ENCODE results near the gene ZNF710. TPM values are rescaled to one million over a fixed set of nuclear protein-coding genes. Genes with fewer than 3 reads are reported as not detected.
A peak's percentile ranks its signal among the peaks of the same experiment; 100 is the strongest.

Gene ZNF710
- total and polyA plus RNA-seq, 12 donors: 4.1 to 59.0 (median 15.5) TPM

GRCh38 chr15:90015294-90015693 is 14.2 kb downstream of the ZNF710 start:
- Histone ChIP-seq H3K27me3 (no peaks in the 10 kb centered on the region), H3K27ac (no peak overlapping the region), H3K4me3 (no peak overlapping the region), H3K36me3 (replicated peaks in 1 of 2) (no peaks in the 10 kb centered on the region), H3K9me3 (replicated peaks in 1 of 3) (peaks cover 0 to 8% (median 0%) of the 10 kb centered on the region in 3 donors), H3K4me1 (replicated peaks in 1 of 2) (peaks cover 0 to 7% of the 10 kb centered on the region in 2 donors)
- TF ChIP-seq, protein P1, sequence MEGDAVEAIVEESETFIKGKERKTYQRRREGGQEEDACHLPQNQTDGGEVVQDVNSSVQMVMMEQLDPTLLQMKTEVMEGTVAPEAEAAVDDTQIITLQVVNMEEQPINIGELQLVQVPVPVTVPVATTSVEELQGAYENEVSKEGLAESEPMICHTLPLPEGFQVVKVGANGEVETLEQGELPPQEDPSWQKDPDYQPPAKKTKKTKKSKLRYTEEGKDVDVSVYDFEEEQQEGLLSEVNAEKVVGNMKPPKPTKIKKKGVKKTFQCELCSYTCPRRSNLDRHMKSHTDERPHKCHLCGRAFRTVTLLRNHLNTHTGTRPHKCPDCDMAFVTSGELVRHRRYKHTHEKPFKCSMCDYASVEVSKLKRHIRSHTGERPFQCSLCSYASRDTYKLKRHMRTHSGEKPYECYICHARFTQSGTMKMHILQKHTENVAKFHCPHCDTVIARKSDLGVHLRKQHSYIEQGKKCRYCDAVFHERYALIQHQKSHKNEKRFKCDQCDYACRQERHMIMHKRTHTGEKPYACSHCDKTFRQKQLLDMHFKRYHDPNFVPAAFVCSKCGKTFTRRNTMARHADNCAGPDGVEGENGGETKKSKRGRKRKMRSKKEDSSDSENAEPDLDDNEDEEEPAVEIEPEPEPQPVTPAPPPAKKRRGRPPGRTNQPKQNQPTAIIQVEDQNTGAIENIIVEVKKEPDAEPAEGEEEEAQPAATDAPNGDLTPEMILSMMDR (IDR thresholded peaks at IDR 0.05): no peak
- TF ChIP-seq POLR2A (IDR thresholded peaks at IDR 0.05): no peak
- WGBS, 4 donors: 84 to 89% (median 85%) methylated on average over 6 of the region's 6 CpGs
- intact Hi-C loops (cut with DNase I): no loop called here
- no peak for DNase-seq

GRCh38 chr15:90015749-90016148 is 14.6 kb downstream of the ZNF710 start:
- no peak overlapping the region for H3K4me3 ChIP-seq
- no peaks in the 10 kb centered on the region for H3K36me3 ChIP-seq (replicated peaks in 1 of 2)
- TF ChIP-seq, protein P1 (IDR thresholded peaks at IDR 0.05): no peak
- no peak for TF ChIP-seq POLR2A (IDR thresholded peaks at IDR 0.05)
- H3K27me3 ChIP-seq: no peaks in the 10 kb centered on the region
- intact Hi-C loops (cut with DNase I): no loop called here
- 85 to 97% (median 92%) methylated on average over 8 of the region's 8 CpGs for WGBS, 4 donors
- H3K4me1 ChIP-seq (replicated peaks in 1 of 2): peaks cover 0 to 12% of the 10 kb centered on the region in 2 donors
- H3K9me3 ChIP-seq (replicated peaks in 1 of 3): peaks cover 0 to 8% (median 0%) of the 10 kb centered on the region in 3 donors
- peak in 1 of 7 donors; percentile 46 for DNase-seq
- no peak overlapping the region for H3K27ac ChIP-seq

GRCh38 chr15:90016721-90017120 is 15.6 kb downstream of the ZNF710 start:
- Histone ChIP-seq H3K9me3 (replicated peaks in 1 of 3) (peaks cover 0 to 4% (median 0%) of the 10 kb centered on the region in 3 donors), H3K27me3 (no peaks in the 10 kb centered on the region), H3K27ac (no peak overlapping the region), H3K36me3 (replicated peaks in 1 of 2) (no peaks in the 10 kb centered on the region), H3K4me1 (replicated peaks in 1 of 2) (peaks cover 0 to 16% of the 10 kb centered on the region in 2 donors), H3K4me3 (no peak overlapping the region)
- intact Hi-C loops (cut with DNase I): no loop called here
- TF ChIP-seq POLR2A (IDR thresholded peaks at IDR 0.05): no peak
- TF ChIP-seq, protein P1 (IDR thresholded peaks at IDR 0.05): no peak
- WGBS, 4 donors: 49 to 74% (median 54%) methylated on average over 2 to 4 of the region's 4 CpGs
- DNase-seq: peak in 1 of 7 donors; percentile 18

GRCh38 chr15:90018216-90018831 is 17.2 kb downstream of the ZNF710 start:
- Histone ChIP-seq H3K36me3 (replicated peaks in 1 of 2) (no peaks in the 10 kb centered on the region), H3K9me3 (replicated peaks in 1 of 3) (no peaks in the 10 kb centered on the region), H3K27ac (no peak overlapping the region), H3K4me1 (replicated peaks in 1 of 2) (peaks cover 0 to 16% of the 10 kb centered on the region in 2 donors), H3K27me3 (no peaks in the 10 kb centered on the region), H3K4me3 (no peak overlapping the region)
- DNase-seq: peak in 1 of 7 donors; percentile 35
- WGBS, 4 donors: 91 to 92% (median 92%) methylated on average over 17 of the region's 17 CpGs
- TF ChIP-seq, protein P1 (IDR thresholded peaks at IDR 0.05): no peak
- TF ChIP-seq POLR2A (IDR thresholded peaks at IDR 0.05): no peak
- intact Hi-C loops (cut with DNase I): no loop called here

All from adrenal gland (tissue), 12 donors.